HFFc6 (cell line): ENCODE data around the gene PFN4. TPM values are rescaled to one million over a fixed set of nuclear protein-coding genes. Genes with fewer than 3 reads are reported as not detected.

Experiments used
- DNase-seq: peaks from one replicate; pipeline ENCODE4 v3.0.0-alpha.2; 2018
- H3K27ac Mint-ChIP-seq: 2 replicates; pipeline ENCODE4 v1.8.0; 2020; ENCODE audit warnings: mild to moderate bottlenecking, mixed read lengths
- H3K27me3 Mint-ChIP-seq: 2 replicates; pipeline ENCODE4 v1.8.0; 2021; ENCODE audit warnings: mild to moderate bottlenecking, moderate library complexity, mixed read lengths; ENCODE audit not compliant: insufficient read depth
- H3K36me3 Mint-ChIP-seq: 2 replicates; pipeline ENCODE4 v1.8.0; 2021; ENCODE audit warnings: low read depth, mixed read lengths
- H3K4me1 Mint-ChIP-seq: 2 replicates; pipeline ENCODE4 v1.8.0; 2020; ENCODE audit warnings: low read depth, mixed read lengths
- H3K4me3 Mint-ChIP-seq: 2 replicates; pipeline ENCODE4 v1.8.0; 2020; ENCODE audit warnings: mild to moderate bottlenecking, moderate library complexity, mixed read lengths
- H3K9me3 Mint-ChIP-seq: 2 replicates; pipeline ENCODE4 v1.8.0; 2020; ENCODE audit warnings: mild to moderate bottlenecking, mixed read lengths
- CTCF ChIP-seq: fragments of 200-600 bp; sonication (generic); IDR thresholded peaks from 2 replicates; pipeline ENCODE4 v1.5.0; 2021; ENCODE audit warnings: antibody characterized with exemption, mild to moderate bottlenecking
- total RNA-seq, 6 experiments: library from RNA; stranded (reverse); fragmentation: NEBNext Ultra II Directional; extraction: Animal tissue kit (Norgen Biotek cat#: 25700); gene quantifications; 2 replicates in 1 of 6; 3 replicates in 5 of 6; pipeline ENCODE4 v1.2.3, GENCODE V29; 2021

Gene PFN4
- total RNA-seq, 6 experiments from 2014 or later, result 0.64 to 1.1 (median 0.90) TPM

DNA sequence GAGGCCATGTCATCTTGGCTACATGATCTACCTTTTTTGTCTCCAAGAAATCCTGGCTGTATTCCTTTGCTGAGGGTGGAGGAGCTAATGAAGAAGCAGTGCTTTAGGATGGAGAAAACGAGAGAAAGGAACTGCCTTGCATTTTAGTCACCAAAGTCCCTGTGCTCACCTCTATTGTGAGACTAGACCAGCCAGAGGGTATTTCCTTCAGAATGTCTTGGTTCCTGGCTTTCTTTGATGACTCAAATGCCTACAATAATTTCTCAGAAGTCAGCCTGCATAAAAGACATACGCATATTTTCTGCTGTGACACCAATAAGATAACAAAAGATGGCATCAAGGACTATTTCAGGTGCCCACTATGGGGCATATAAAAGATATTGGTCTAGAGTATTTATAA lies 57.8 kb downstream of the PFN4 start:
- TF ChIP-seq CTCF, result no peak
- H3K36me3 Mint-ChIP-seq, result no peaks in the 10 kb centered on the region
- no peak overlapping the region for H3K27ac Mint-ChIP-seq
- no peaks in the 10 kb centered on the region for H3K4me1 Mint-ChIP-seq
- no peak for DNase-seq
- no peaks in the 10 kb centered on the region for H3K27me3 Mint-ChIP-seq
- no peaks in the 10 kb centered on the region for H3K9me3 Mint-ChIP-seq
- no peak overlapping the region for H3K4me3 Mint-ChIP-seq

Other genes starting within 250 kb of the PFN4 start
- gene ATAD2B, start 196.2 kb downstream of the PFN4 start, total RNA-seq, result 1 to 10 TPM; 4.8 to 6.1 (median 4.9) TPM
- 10 to 100 TPM; 11.2 to 15.8 (median 13.6) TPM for gene UBXN2A, start 182.9 kb downstream of the PFN4 start, total RNA-seq
- under 1 TPM; 0.18 to 0.35 (median 0.24) TPM for gene MFSD2B, start 113.2 kb downstream of the PFN4 start, total RNA-seq
- gene WDCP, start 75.9 kb downstream of the PFN4 start, total RNA-seq, result 10 to 100 TPM; 12.0 to 19.4 (median 13.5) TPM
- 1 to 10 TPM; 4.0 to 6.9 (median 5.2) TPM for gene FKBP1B, start 73.6 kb downstream of the PFN4 start, total RNA-seq
- 100 to 1,000 TPM; 112 to 139 (median 126) TPM for gene SF3B6, start 47.0 kb downstream of the PFN4 start, total RNA-seq
- gene TP53I3, start 38.5 kb downstream of the PFN4 start, total RNA-seq, result 10 to 100 TPM; 51.1 to 66.8 (median 61.4) TPM
- gene FAM228B, start 135 bp upstream of the PFN4 start, total RNA-seq, result 10 to 100 TPM in 1 of 6 experiments, 1 to 10 TPM in 5; 8.3 to 11.8 (median 8.9) TPM
- not detected for gene FAM228A, start 51.7 kb upstream of the PFN4 start, total RNA-seq
- gene ITSN2, start 237.2 kb upstream of the PFN4 start, total RNA-seq, result 10 to 100 TPM; 26.2 to 32.3 (median 29.5) TPM